Left lobe of liver (tissue), 2 donors: ENCODE results near the gene ADTRP. TPM values are rescaled to one million over a fixed set of nuclear protein-coding genes. Genes with fewer than 3 reads are reported as not detected.

Experiments used
- ATAC-seq: fragments of 200-7000 bp; cut with Tn5 transposase; one replicate; pipeline ENCODE4 v1.9.1; 2020; ENCODE audit warnings: mild to moderate bottlenecking, moderate library complexity
- DNase-seq: peaks from one replicate; pipeline ENCODE4 v3.0.0-alpha.2; 2020; ENCODE audit warnings: low spot score
- total RNA-seq: library from RNA; stranded (reverse); gene quantifications from one replicate; pipeline ENCODE4 v1.2.1, GENCODE V29; 2021
- donor health status: DM: no; HTN: no; CAD: no; lungs with moderate emphysema.
- donor health status: DM: no; HTN: yes; CAD: no.

The ADTRP gene
- total RNA-seq, 1 donor from 2014 or later = 0.25 TPM

GRCh38 chr6:11668455-11668854, 110.1 kb downstream of the ADTRP start:
- no peak for DNase-seq
- ATAC-seq = no peak

- no peak for DNase-seq
- no peak for ATAC-seq
Measured at GRCh38 chr6:11667876-11668275, 110.7 kb downstream of the ADTRP start.

GRCh38 chr6:11665604-11666326, 112.8 kb downstream of the ADTRP start:
- no peak for DNase-seq
- ATAC-seq = no peak

Other genes with a start within 250 kb of the ADTRP start
- 4.3 TPM for gene TMEM170B, start 241.1 kb downstream of the ADTRP start, total RNA-seq
- 9.7 TPM for gene HIVEP1, start 233.5 kb upstream of the ADTRP start, total RNA-seq